ENCODE data around the gene BOC.

Gene BOC

DNA sequence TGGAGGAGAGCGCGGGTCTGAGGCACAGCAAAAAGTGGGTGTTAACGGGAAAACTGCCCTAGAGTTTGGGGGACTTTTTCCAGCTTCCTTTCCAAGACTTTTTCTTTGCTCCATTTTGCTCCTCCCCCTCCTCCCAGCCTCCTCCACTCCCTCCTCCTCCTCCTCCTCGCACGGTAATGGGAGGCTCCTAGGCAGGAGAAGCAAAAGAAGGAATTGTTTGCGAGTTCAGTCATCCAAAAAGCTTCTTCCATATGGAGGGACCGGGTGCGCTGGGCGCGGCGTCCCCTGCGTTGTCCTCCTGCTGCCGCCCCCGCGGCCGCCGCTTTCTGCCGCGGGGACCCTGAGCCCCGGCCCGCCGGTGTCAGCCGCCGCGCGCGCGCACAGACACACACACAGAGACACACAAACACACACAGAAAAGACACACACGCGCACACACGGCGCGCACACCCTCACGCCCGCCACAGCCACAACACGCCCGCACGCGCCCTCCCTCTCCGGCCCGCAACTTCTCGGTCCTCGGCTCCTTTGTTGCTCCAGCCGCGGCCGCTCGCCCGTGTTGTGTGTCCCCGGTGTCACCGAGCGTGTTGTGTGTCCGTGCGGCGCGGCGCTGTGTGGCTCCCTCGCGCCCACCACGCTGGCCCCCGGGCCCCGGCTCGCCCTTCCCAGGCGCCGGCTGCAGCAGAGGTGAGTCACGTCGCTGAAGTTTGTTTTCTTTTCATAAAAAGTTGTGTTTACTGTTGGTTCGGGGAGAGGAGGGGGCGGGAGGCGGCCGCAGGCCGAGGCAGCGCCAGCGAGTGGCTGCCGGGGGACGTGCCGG is at the start of gene BOC:
TSS of gene BOC (plus strand) at position 228 of the 820 bp plus-strand sequence. CDS start 38,246 bp downstream, outside the sequence.
- in situ Hi-C loops (cut with MboI; ENCODE audit: low sequenced_read_pairs, unreplicated experiment) = no loop called here
- DNase-seq (ENCODE audit: low spot score) = peak; percentile 69
- TF ChIP-seq, protein P1, sequence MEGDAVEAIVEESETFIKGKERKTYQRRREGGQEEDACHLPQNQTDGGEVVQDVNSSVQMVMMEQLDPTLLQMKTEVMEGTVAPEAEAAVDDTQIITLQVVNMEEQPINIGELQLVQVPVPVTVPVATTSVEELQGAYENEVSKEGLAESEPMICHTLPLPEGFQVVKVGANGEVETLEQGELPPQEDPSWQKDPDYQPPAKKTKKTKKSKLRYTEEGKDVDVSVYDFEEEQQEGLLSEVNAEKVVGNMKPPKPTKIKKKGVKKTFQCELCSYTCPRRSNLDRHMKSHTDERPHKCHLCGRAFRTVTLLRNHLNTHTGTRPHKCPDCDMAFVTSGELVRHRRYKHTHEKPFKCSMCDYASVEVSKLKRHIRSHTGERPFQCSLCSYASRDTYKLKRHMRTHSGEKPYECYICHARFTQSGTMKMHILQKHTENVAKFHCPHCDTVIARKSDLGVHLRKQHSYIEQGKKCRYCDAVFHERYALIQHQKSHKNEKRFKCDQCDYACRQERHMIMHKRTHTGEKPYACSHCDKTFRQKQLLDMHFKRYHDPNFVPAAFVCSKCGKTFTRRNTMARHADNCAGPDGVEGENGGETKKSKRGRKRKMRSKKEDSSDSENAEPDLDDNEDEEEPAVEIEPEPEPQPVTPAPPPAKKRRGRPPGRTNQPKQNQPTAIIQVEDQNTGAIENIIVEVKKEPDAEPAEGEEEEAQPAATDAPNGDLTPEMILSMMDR (IDR thresholded peaks at IDR 0.05; ENCODE audit: borderline replicate concordance, control extremely low read depth, extremely low read depth, insufficient read depth, missing control alignments) = no peak

- TF ChIP-seq, protein P1 (IDR thresholded peaks at IDR 0.05; ENCODE audit: borderline replicate concordance, control extremely low read depth, extremely low read depth, insufficient read depth, missing control alignments) = no peak
- in situ Hi-C loops (cut with MboI; ENCODE audit: low sequenced_read_pairs, unreplicated experiment) = no loop called here
- DNase-seq (ENCODE audit: low spot score) = no peak
Observed at GRCh38 chr3:113161661-113162060, 49.7 kb upstream of the BOC start.

DNA sequence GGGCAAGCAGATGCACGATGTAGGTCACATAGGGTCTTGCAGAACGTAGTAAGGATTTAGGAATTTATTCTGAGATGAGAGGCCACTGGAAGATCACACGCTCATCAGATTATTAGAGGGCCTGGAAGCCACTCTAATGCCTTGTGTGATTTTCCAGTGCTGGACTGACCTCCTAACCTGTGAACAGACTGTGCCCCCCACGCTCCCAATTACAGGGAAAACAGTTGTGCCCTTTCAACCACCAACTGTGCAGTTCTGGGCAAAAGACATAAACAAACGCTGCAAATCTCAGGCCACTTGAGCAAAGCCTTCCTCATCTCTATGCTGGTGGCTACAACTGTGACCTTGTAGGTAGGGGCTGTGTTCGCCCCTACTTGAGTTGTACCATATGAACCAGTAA is 48.2 kb upstream of the BOC start:
- in situ Hi-C loops (cut with MboI; ENCODE audit: low sequenced_read_pairs, unreplicated experiment) = no loop called here
- DNase-seq (ENCODE audit: low spot score) = no peak
- TF ChIP-seq, protein P1 (IDR thresholded peaks at IDR 0.05; ENCODE audit: borderline replicate concordance, control extremely low read depth, extremely low read depth, insufficient read depth, missing control alignments) = no peak

DNA sequence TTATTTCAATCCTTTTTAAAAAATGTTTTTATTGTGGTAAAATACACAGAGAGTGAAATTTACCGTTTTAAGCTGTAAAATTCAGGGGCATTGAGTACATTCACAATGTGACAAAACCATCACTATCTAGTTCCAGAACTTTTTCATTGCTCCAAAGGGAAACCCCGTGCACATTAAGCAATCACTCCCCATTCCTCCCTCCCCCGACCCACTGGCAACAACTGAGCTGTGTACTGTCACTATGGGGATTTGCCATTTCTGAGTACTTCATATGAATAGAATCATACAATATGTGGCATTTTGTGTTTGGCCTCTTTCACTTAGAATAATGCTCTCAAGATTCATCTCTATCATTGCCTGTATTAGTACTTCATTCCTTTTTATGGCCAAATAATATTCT is 45.5 kb upstream of the BOC start:
- in situ Hi-C loops (cut with MboI; ENCODE audit: low sequenced_read_pairs, unreplicated experiment) = no loop called here
- no peak for DNase-seq (ENCODE audit: low spot score)
- TF ChIP-seq, protein P1 (IDR thresholded peaks at IDR 0.05; ENCODE audit: borderline replicate concordance, control extremely low read depth, extremely low read depth, insufficient read depth, missing control alignments) = no peak

- in situ Hi-C loops (cut with MboI; ENCODE audit: low sequenced_read_pairs, unreplicated experiment) = no loop called here
- no peak for DNase-seq (ENCODE audit: low spot score)
- TF ChIP-seq, protein P1 (IDR thresholded peaks at IDR 0.05; ENCODE audit: borderline replicate concordance, control extremely low read depth, extremely low read depth, insufficient read depth, missing control alignments) = no peak
Observed at GRCh38 chr3:113166357-113166718, 45.0 kb upstream of the BOC start.

GRCh38 chr3:113166719-113167492 is 44.5 kb upstream of the BOC start:
- TF ChIP-seq, protein P1 (IDR thresholded peaks at IDR 0.05; ENCODE audit: borderline replicate concordance, control extremely low read depth, extremely low read depth, insufficient read depth, missing control alignments) = no peak
- DNase-seq (ENCODE audit: low spot score) = no peak
- in situ Hi-C loops (cut with MboI; ENCODE audit: low sequenced_read_pairs, unreplicated experiment) = no loop called here

Measured in GM13976 (cell line).